Activated naive CD8-positive, alpha-beta T cell treated with anti-CD3 and anti-CD28 coated beads, Interleukin-2, amount 50 U/mL, for 16 hours (primary cell): ENCODE measurements around the gene CASP5.
"Not testable (repeated sequence)": the region's sequence is repeated elsewhere in the genome, so short reads cannot be mapped to it uniquely, and the experiment has no call there.

ENCODE experiments used
- DNase-seq: peaks from one replicate; pipeline ENCODE4 v3.0.0-alpha.2; 2020; ENCODE audit warnings: low read depth, low spot score

The CASP5 gene

DNA sequence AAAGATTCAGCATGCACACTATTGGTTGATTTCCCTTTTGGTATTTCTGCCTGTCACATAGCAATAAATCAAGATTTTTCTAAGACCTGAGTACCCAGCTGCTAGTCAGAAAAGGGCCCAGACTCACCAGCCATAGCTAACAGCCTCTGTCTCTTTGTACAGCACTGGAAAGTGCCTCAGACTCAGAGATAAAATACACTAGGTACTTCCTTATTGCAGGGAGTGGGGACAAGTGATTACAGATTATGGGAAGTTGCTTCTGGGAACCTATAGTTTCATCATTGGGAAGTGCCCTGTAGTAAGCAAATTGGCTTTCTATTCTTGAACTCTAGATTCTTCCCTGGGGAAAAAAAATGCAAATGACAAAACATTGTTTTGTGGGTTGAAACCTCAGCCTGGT is at the start of gene CASP5:
CASP5 (minus strand) TSS at position 166 of the 400 bp plus-strand sequence; CDS start at position 134, 32 bp downstream.
- no peak for DNase-seq

DNA sequence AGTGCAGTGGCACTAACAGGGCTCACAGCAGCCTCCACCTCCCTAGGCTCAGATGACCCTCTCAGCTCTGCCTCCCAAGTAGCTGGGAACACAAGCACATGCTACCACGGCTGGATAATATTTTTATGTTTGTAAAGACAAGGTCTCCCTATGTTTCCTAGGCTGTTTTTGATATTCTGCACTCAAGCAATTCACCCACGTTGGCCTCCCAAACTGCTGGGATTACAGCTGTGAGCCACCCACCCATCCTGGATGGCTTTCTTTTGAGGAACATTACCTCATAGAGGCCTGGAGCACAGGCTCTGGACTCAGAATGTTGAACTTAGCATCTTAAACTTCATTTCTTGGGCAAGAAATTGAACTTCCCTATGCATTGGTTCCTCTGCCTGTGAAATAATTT is 49.1 kb upstream of the CASP5 start:
- not testable (repeated sequence) for DNase-seq

DNA sequence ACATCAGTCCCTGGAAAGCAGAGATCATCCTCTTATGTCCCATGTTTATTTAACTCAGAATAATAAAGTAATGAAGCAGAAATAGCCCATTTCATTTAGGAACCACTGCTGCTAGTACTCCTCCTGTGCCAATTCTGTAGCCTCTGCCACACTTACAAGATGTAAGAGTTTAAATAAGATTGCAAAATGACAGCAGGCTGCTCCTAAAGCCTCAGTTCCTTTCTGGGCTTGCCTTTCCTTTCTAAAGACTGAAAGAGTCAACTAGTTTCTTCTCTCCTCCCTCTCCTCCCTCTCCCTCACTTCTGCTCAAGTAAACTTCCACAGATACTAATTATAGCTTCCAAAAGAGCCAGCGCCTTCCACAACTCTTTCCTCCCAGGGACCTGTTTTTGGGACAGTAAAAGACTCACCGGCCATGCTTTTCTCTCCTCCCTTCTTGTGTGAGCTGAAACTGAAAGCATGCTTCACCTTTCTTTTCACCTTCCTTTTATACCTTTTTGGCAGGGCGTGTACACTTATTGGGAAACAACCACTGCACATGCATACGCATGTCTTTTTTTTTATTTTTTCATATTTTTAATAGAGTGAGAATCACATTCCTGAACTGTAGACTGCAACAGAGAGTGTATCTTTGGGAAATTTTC is 48.2 kb upstream of the CASP5 start:
- DNase-seq: no peak

DNA sequence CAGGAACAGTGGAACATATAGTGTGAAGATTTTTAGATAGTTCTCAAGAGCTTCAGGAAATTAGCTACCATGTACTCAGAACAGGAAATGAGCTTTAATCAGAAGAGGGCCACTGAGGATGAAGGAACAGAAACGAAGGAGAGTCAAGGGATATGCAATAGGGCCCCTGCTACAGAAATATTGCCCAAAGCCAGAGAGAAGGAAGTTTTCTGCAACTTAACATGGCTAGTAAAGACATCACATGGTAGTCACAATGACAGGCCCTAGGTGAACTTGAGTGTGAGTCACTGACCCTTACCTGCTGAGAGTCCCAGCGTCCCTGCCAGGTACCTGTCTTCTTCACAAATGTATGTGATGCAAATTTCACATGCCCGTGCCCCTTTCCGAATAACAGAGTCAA is 47.3 kb upstream of the CASP5 start:
- no peak for DNase-seq

DNA sequence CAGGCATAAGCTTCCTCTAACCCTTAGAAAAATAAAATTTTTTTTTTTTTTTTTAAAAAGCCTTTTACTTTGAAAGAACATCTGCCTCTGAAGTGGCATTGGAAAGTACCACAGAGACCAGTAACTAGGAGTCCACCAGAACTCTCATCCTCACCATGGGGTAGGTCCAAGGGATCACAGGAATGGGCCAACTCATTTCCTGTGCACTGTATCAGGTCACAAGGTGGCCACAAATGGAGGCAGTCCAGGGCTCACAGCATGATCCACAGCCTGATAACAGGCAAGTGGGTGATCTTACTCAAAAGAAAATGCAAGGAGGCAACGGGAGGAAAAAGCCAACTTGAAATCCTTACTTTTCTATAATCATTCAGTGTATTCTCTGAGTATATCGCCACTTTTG is 46.8 kb upstream of the CASP5 start:
- not testable (repeated sequence) for DNase-seq

DNA sequence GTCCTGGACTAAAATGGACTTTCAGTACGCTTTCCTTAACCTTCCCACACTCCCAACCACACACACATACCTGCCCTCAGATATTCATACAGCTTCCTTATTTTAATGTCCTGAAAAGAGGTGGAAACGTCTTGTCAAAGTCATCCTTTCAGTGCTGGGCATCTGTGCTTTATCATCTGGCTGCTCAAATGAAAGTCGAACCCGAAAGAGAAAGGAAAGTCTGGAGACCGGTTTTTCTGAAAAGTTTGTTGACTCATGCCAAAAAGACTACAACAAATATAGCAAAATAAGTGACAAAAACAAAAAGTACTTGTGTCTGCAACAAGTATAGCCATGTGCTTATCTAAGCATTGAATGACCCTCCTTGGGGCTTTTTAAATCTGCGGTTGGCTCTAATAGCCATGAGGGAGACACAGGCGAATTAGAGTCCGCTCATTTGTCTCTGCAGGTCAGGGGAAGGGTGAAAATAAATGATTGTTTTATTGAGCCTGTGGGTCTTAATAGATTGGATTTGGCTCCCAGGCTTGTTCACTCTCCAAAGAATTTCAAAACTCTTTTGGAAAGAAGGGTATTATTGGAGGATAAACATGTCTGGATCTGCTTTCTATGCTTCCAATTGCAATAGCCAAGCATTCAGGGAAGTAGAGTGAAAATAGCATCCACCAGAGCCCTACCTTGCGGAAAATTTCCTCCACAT is 40.4 kb upstream of the CASP5 start:
- not testable (repeated sequence) for DNase-seq

DNA sequence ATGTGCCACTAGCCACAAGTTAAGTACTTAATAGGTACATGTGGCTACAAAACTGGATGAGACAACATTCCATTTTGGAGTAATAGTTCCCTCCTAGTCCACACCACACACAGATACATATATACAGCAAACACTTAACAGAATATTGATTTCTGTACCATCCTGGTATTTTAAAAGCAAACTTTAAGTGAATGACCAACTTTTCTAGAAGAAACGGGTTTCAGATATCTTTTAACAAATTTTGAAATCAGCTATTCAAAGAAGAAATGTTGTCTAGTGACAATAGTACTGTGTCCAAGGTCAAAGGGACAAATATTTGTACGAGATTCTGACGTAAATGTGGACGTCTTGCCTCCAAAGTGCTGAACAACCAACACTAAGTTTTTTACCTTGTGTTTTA is 34.5 kb upstream of the CASP5 start:
- no peak for DNase-seq

DNA sequence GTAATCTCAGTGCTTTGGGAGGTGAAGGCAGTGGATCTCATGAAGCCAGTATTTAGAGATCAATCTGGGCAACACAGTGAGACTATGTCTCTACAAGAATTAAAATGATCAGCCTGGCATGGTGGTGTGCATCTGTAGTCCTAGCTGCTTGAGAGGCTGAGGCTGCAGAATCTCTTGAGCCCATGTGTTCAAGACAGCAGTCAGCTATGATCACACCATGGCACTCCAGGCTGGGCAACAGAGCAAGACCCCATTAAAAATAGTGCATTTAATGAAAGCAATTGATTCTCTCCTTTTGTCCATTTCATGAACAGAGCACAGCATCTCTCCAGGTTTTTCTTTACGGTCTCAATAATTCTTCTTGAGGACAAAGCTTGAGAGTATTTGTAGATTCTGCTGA is 33.5 kb upstream of the CASP5 start:
- DNase-seq: no peak

- DNase-seq: no peak
Observed at GRCh38 chr11:105054723-105055493, 31.9 kb upstream of the CASP5 start.

DNA sequence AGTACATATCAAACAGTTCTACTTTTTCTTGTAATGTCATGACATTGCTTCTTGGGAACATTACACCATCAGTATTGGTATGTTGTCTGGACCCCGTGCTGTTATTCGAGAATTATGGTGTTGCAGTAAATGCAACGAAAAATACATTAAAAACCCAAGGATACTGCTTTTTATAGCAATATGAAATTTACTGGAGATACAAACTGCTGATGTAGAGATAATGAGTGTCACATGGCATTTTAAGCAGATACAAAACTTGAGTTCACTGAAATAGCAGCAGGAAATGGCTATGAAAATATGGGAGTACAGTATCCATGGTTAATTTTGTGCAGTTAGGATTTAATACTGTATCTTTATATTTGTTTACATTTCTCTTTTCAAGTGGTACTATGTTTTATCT is 29.5 kb upstream of the CASP5 start:
- no peak for DNase-seq

- no peak for DNase-seq
Observed at GRCh38 chr11:105051559-105051958, 28.6 kb upstream of the CASP5 start.

GRCh38 chr11:105049481-105049880 is 26.5 kb upstream of the CASP5 start:
- no peak for DNase-seq

DNA sequence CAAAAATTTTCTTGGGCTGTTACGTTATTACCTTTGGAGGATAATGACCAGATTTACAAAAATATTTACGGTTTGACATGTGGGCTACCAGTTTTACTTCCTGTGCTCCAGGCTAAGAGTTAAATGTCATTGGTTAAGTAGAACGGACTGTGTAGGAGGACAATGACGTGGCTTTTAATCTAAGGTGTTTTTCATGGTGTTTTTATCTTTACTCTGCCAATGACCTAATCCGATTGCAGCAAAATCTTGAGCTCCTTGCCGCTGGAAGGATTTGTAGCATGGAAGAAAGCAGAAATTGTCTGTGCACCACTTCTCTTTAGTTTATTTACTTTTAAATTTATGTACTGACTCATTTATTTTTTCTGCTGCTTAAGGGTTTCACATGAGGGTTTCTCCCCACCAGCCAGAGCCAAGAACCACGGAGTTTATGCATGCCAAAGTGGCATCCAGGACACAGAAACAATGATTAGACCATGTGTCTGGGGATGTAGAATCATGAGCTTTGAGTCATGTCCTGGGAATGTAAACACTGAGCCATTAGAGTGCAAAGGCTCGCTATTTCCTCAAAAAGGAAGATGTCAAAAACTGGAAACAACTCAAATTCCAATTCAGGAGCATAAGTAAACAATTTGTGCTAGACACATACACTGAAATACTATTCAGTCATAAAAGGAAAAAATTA is 24.1 kb upstream of the CASP5 start:
- DNase-seq: no peak

DNA sequence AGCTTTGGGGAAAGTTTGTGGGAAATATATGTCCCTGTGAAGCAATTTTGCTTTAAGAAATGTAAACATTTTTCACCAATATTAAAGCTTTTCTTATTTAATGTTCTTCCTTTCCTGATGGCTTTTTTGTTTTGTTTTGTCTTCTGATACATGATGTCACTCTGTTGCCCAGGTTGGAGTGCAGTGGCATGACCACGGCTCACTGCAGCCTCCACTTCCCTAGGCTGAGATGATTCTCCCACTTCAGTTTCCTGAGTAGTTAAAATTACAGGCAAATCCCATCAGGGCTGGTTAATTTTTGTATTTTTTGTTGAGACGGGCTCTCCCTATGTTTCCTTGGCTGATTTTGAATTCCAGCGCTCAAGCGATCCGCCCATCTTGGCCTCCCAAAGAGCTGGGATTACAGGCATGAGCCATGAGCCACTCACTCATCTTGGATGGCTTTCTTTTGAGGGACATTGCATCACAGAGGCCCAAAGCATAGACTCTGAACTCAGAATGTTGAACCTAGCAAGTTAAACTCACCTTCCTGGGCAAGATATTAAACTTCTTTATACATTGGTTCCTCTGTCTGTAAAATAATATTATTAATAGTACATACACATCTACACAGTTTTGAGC is 22.8 kb upstream of the CASP5 start:
- no peak for DNase-seq

DNA sequence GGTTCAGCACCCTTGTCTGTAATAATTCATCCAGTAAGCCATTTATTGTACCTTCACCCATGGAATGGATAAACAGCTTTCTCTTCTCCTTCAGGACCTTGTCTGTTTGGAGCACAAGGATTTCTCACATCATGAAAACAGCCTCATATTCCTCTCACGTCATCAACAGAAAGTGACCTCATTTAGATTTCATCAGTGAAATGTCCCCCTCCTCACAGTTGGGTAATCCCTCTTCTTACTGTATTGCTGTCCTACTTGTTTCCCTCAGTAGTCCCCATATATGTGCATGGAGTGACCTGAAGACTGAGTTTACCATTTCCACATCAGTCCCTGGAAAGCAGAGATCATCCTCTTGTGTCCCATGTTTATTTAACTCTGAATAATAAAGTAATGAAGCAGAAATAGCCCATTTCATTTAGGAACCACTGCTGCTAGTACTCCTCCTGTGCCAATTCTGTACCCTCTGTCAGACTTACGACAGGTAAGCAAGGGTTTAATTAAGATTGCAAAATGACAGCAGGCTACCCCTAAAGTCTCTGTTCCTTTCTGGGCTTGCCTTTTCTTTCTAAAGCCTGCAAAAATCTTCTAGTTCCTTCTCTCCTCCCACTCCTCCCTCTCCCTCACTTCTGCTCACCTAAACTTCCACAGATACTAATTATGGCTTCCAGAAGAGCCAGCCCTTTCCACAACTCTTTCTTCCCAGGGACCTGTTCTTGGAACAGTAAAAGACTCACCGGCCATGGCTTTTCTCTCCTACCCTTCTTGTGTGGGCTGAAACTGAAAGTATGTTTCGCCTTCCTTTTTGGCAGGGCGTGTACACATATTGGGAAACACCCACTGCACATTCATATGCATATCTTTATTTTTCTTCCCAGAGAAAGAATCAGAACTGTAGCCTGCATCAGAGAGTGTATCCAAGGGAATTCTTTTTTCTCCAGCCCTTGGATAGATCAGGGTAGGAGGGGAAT is 21.9 kb upstream of the CASP5 start, which contains the start of gene CARD16:
CARD16 (minus strand) TSS at position 779 of the 968 bp plus-strand sequence; CDS start at position 741, 38 bp downstream.
- DNase-seq: not testable (repeated sequence)

DNA sequence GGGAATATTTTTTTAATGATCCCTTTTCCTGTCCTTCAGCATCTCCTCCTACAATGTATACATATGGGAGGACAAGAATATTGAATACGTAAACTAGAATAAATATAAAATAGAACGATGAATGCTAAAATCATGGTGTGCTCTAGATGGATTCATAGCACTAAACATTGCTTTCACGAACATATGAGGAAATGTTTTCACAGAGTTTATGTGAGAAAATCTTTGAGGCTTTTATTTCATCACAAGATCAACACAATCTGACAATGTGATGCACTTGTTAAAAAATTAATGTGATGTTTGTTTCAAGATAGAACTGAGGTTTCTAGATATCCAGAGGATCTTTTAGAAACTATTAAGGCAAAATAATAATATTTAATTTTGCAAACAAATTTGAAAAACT is 19.2 kb upstream of the CASP5 start:
- DNase-seq: no peak

GRCh38 chr11:105040703-105041102 is 17.7 kb upstream of the CASP5 start:
- no peak for DNase-seq

DNA sequence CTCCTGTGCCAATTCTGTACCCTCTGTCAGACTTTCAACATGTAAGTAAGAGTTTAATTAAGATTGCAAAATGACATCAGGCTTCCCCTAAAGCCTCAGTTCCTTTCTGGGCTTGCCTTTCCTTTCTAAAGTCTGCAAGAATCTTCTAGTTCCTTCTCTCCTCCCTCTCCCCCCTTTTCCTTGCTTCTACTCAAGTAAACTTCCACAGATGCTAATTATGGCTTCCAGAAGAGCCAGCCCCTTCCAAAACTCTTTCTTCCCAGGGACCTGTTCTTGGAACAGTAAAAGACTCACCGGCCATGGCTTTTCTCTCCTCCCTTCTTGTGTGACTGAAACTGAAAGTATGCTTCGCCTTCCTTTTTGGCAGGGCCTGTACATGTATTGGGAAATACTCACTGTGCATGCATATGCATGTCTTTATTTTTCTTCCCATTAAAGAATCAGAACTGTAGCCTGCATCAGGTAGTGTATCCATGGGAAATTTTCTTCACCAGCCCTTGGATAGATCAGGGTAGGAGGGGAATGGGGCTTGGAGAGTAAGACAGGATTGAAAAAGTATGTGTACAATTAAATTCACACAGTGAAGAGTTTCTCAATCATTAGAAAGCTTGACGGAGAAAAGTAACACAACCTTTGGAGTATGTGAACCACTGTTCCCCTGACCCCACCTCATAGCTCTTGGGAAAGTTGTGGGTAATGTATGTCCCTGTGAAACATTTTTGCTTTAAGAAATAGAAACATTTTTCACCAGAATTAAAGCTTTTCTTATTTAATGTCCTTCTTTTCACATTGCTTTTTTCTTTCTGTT is 12.0 kb upstream of the CASP5 start, which contains the start of gene CASP1:
CASP1 (minus strand) TSS at position 332 of the 808 bp plus-strand sequence; CDS start at position 301, 31 bp downstream.
- no peak for DNase-seq

- not testable (repeated sequence) for DNase-seq
Observed at GRCh38 chr11:105034388-105034787, 11.4 kb upstream of the CASP5 start.
